ENCODE data around the gene ANKRD11.

DNA sequence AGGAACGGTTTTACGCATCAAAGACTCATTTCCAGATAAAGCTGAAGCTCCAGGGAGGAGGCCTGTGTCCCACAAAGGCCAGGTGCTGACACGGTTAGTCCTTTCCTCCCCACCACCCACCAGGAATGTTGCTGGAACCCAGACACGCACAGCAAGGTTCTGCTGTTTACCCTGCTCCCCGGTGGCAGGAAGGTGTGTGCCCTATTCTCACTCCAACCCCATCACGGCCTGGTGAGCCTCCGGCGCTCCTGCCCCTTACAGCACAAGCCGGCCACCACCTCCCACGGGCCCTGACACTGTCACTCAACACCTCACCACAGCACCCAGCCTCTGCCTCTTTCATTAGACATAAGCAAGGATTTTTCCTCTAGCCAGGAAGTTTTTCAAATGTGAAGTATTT lies 47.8 kb downstream of the ANKRD11 start:
- TF ChIP-seq, protein P1, sequence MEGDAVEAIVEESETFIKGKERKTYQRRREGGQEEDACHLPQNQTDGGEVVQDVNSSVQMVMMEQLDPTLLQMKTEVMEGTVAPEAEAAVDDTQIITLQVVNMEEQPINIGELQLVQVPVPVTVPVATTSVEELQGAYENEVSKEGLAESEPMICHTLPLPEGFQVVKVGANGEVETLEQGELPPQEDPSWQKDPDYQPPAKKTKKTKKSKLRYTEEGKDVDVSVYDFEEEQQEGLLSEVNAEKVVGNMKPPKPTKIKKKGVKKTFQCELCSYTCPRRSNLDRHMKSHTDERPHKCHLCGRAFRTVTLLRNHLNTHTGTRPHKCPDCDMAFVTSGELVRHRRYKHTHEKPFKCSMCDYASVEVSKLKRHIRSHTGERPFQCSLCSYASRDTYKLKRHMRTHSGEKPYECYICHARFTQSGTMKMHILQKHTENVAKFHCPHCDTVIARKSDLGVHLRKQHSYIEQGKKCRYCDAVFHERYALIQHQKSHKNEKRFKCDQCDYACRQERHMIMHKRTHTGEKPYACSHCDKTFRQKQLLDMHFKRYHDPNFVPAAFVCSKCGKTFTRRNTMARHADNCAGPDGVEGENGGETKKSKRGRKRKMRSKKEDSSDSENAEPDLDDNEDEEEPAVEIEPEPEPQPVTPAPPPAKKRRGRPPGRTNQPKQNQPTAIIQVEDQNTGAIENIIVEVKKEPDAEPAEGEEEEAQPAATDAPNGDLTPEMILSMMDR (IDR thresholded peaks at IDR 0.05; ENCODE audit: low read depth, low read length, poor library complexity, severe bottlenecking) = no peak
- no peak for TF ChIP-seq EZH2phosphoT487 (IDR thresholded peaks at IDR 0.05; ENCODE audit: borderline replicate concordance, low read length)

All from DOHH2 (cell line).